Measurements from ENCODE around the gene TBC1D14. TPM values are rescaled to one million over a fixed set of nuclear protein-coding genes. Genes with fewer than 3 reads are reported as not detected.

TBC1D14 gene
- total RNA-seq, 4 donors from 2014 or later = 42.6 to 56.9 (median 54.0) TPM

DNA sequence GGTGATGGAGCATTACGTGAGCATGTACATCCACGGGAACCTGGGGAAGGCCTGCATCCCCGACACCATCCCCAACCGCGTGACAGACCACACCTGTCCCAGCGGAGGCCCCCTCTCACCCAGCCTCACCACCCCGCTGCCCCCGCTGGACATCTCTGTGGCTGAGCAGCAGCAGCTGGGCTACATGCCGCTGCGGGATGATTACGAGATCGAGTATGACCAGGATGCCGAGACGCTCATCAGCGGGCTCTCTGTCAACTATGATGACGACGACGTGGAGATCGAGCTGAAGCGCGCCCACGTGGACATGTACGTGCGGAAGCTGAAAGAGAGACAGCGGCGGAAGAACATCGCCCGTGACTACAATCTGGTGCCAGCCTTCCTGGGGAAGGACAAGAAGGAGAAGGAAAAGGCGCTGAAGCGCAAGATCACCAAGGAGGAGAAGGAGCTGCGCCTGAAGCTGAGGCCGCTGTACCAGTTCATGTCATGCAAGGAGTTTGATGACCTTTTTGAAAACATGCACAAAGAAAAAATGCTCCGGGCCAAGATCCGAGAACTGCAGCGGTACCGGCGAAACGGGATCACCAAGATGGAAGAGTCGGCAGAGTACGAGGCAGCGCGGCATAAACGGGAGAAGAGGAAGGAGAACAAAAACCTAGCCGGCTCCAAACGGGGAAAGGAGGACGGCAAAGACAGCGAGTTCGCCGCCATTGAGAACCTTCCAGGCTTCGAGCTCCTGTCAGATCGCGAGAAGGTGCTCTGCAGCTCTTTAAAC, 144.7 kb downstream of the TBC1D14 start:
- Histone ChIP-seq H3K4me1 (peaks cover 0 to 13% (median 7%) of the 10 kb centered on the region in 4 donors), H3K27me3 (no peaks in the 10 kb centered on the region), H3K4me3 (no peak overlapping the region), H3K9me3 (no peaks in the 10 kb centered on the region), H3K27ac (no peak overlapping the region), H3K36me3 (peaks cover 0 to 29% (median 7%) of the 10 kb centered on the region in 4 donors)
- 93 to 95% methylated on average over 23 to 52 of the region's 52 CpGs for WGBS, 2 donors (ENCODE audit: low coverage in 1 of 2)
- DNase-seq = no peak
- in situ Hi-C loops (cut with MboI; ENCODE audit: low pct_ligation_motif_present in 1 of 4, low pct_unique_long_range_greater_than_20kb in 1 of 4, low sequenced_read_pairs in 3 of 4) (loop anchor here in 2 of 4 donors (25.0 kb wide), 3 partner anchors 167 to 342 kb away; partner anchors contain the start of genes BLOC1S4 (in 1 of the 2) and MRFAP1L1 (in 1 of the 2)), intact Hi-C loops (cut with DNase I; ENCODE audit: low total_unique reads) (no loop called here)
- TF ChIP-seq POLR2A (IDR thresholded peaks at IDR 0.05) = no peak
- TF ChIP-seq EP300 (IDR thresholded peaks at IDR 0.05; ENCODE audit: low read depth) = no peak
- TF ChIP-seq POLR2AphosphoS5 (IDR thresholded peaks at IDR 0.05) = no peak
- TF ChIP-seq, protein P1, sequence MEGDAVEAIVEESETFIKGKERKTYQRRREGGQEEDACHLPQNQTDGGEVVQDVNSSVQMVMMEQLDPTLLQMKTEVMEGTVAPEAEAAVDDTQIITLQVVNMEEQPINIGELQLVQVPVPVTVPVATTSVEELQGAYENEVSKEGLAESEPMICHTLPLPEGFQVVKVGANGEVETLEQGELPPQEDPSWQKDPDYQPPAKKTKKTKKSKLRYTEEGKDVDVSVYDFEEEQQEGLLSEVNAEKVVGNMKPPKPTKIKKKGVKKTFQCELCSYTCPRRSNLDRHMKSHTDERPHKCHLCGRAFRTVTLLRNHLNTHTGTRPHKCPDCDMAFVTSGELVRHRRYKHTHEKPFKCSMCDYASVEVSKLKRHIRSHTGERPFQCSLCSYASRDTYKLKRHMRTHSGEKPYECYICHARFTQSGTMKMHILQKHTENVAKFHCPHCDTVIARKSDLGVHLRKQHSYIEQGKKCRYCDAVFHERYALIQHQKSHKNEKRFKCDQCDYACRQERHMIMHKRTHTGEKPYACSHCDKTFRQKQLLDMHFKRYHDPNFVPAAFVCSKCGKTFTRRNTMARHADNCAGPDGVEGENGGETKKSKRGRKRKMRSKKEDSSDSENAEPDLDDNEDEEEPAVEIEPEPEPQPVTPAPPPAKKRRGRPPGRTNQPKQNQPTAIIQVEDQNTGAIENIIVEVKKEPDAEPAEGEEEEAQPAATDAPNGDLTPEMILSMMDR (IDR thresholded peaks at IDR 0.05) = no peak

DNA sequence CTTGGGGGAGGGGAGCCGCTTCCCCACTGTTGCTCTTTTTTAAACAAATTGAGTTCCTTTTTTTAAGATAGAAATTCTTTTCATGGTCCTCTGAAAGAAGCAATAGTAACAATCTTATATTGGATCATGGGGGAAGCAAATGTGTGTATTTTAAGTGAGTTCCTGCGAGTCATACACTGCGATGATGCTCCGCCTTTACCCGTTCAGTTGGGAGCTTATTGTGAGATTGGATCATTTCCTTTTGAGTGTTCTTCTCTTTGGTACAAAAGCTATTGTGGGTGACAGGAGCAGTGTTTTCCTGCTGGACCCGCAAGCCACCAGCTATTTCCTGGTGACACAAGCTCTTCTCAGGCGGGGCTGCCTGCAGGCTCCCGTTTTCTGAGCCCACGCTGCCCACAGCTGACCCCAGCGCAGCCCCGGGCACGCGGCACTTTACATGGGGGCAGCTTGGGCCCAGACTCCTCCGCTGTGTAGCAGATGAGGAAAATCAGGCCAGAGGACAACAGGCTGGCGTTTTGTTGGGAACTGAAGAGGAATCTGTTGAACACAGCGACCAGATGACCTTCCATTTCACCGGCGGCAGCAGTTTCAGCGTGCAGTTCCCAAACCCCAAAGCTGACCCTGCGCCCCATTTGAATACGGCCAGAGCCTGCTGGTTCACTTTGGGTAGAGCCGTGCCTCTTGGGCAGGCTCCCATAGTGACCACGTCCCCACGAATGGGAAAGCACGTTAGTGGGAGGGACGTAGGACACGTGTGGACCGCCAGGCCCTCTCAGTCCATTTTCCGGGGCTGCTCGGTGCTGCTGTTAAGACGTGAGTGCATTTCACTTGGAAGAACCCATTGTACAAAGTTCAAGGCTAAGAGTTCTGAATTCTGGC, 145.7 kb downstream of the TBC1D14 start:
- intact Hi-C loops (cut with DNase I; ENCODE audit: low total_unique reads) = no loop called here
- H3K4me1 ChIP-seq = peaks cover 0 to 13% (median 7%) of the 10 kb centered on the region in 4 donors
- TF ChIP-seq POLR2AphosphoS5 (IDR thresholded peaks at IDR 0.05) = no peak
- H3K36me3 ChIP-seq = peaks cover 0 to 33% (median 11%) of the 10 kb centered on the region in 4 donors
- 83 to 97% methylated on average over 4 to 31 of the region's 31 CpGs for WGBS, 2 donors (ENCODE audit: low coverage in 1 of 2)
- no peaks in the 10 kb centered on the region for H3K27me3 ChIP-seq
- DNase-seq = no peak
- no peak overlapping the region for H3K4me3 ChIP-seq
- H3K27ac ChIP-seq = no peak overlapping the region
- no peaks in the 10 kb centered on the region for H3K9me3 ChIP-seq
- in situ Hi-C loops (cut with MboI; ENCODE audit: low pct_ligation_motif_present in 1 of 4, low pct_unique_long_range_greater_than_20kb in 1 of 4, low sequenced_read_pairs in 3 of 4) = loop anchor here in 2 of 4 donors (25.0 kb wide), 3 partner anchors 168 to 343 kb away; partner anchors contain the start of genes BLOC1S4 (in 1 of the 2) and MRFAP1L1 (in 1 of the 2)

DNA sequence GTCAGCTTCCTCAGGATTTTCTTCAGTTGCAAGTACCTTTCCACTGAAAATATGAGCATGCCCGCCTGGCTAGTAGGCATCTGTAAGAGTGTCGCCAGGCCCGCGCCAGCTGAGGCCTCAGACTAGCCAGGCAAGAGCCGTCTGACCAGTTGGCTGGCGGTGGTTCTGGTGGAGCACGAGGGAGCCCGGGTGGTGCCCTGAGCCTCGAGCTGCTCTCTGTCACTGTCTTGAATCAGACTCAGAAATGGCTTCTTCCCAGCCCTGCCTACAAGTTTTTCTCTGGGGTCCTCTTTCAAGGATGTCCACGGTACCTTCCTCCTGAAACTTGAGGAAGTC, 146.3 kb downstream of the TBC1D14 start:
- in situ Hi-C loops (cut with MboI; ENCODE audit: low pct_ligation_motif_present in 1 of 4, low pct_unique_long_range_greater_than_20kb in 1 of 4, low sequenced_read_pairs in 3 of 4) (loop anchor here in 2 of 4 donors (25.0 kb wide), 3 partner anchors 169 to 344 kb away; partner anchors contain the start of genes BLOC1S4 (in 1 of the 2) and MRFAP1L1 (in 1 of the 2)), intact Hi-C loops (cut with DNase I; ENCODE audit: low total_unique reads) (no loop called here)
- Histone ChIP-seq H3K27ac (no peak overlapping the region), H3K4me1 (peaks cover 0 to 13% (median 7%) of the 10 kb centered on the region in 4 donors), H3K9me3 (no peaks in the 10 kb centered on the region), H3K27me3 (no peaks in the 10 kb centered on the region), H3K36me3 (peaks cover 0 to 39% (median 13%) of the 10 kb centered on the region in 4 donors), H3K4me3 (no peak overlapping the region)
- WGBS, 2 donors (ENCODE audit: low coverage in 1 of 2) = 90% methylated on average over 10 of the region's 10 CpGs; no CpG with 5 or more reads in 1 of the 2 donors
- DNase-seq = no peak
- TF ChIP-seq, protein P1 (IDR thresholded peaks at IDR 0.05) = no peak
- no peak for TF ChIP-seq POLR2A (IDR thresholded peaks at IDR 0.05)
- TF ChIP-seq POLR2AphosphoS5 (IDR thresholded peaks at IDR 0.05) = no peak
- no peak for TF ChIP-seq EP300 (IDR thresholded peaks at IDR 0.05; ENCODE audit: low read depth)

DNA sequence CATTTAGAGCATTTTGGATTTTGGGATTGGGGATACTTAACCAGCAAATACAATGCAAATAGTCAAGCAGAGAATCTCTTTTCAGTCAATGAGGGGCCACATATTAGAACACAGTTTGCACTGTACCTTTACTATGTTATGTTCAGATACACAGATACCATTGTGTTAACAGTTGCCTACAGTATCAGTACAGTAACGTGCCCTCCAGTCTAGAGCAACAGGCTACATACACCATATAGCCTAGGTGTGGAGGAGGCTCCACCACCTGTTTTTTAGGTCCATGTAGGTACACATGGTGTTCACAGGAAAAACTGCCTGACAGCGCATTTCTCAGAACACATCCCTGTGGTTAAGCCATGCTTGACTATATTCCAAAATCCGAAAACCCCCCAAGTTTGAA, 149.2 kb downstream of the TBC1D14 start:
- H3K4me1 ChIP-seq = no peaks in the 10 kb centered on the region
- in situ Hi-C loops (cut with MboI; ENCODE audit: low pct_ligation_motif_present in 1 of 4, low pct_unique_long_range_greater_than_20kb in 1 of 4, low sequenced_read_pairs in 3 of 4) (loop anchor here in 2 of 4 donors (25.0 kb wide), 3 partner anchors 171 to 346 kb away; partner anchors contain the start of genes BLOC1S4 (in 1 of the 2) and MRFAP1L1 (in 1 of the 2)), intact Hi-C loops (cut with DNase I; ENCODE audit: low total_unique reads) (no loop called here)
- H3K27me3 ChIP-seq = no peaks in the 10 kb centered on the region
- TF ChIP-seq, protein P1 (IDR thresholded peaks at IDR 0.05) = no peak
- TF ChIP-seq POLR2A (IDR thresholded peaks at IDR 0.05) = no peak
- TF ChIP-seq EP300 (IDR thresholded peaks at IDR 0.05; ENCODE audit: low read depth) = no peak
- TF ChIP-seq POLR2AphosphoS5 (IDR thresholded peaks at IDR 0.05) = no peak
- no peak overlapping the region for H3K4me3 ChIP-seq
- H3K9me3 ChIP-seq = no peaks in the 10 kb centered on the region
- no peak overlapping the region for H3K27ac ChIP-seq
- no peak for DNase-seq
- H3K36me3 ChIP-seq = peaks cover 0 to 52% (median 18%) of the 10 kb centered on the region in 4 donors
- WGBS, 2 donors (ENCODE audit: low coverage in 1 of 2) = 89 to 97% methylated on average over 1 to 3 of the region's 3 CpGs

All from transverse colon (tissue), 4 donors.